Rectal smooth muscle tissue (tissue), 1 donor: ENCODE measurements around the gene TEX50.
"Not testable (repeated sequence)": the region's sequence is repeated elsewhere in the genome, so short reads cannot be mapped to it uniquely, and the experiment has no call there.

Source experiments
- H3K27ac ChIP-seq: one replicate; pipeline ENCODE4 v1.7.0; 2013; ENCODE audit warnings: low read depth, low read length, inconsistent platforms
- H3K27me3 ChIP-seq: one replicate; pipeline ENCODE4 v1.7.0; 2013; ENCODE audit warnings: low read length; ENCODE audit not compliant: control insufficient read depth, insufficient read depth
- H3K36me3 ChIP-seq: one replicate; pipeline ENCODE4 v1.7.0; 2013; ENCODE audit warnings: low read length; ENCODE audit not compliant: control insufficient read depth, insufficient read depth
- H3K4me1 ChIP-seq: one replicate; pipeline ENCODE4 v1.7.0; 2013; ENCODE audit warnings: low read length; ENCODE audit not compliant: control insufficient read depth, insufficient read depth
- H3K4me3 ChIP-seq: one replicate; pipeline ENCODE4 v1.7.0; 2013; ENCODE audit warnings: low read length
- H3K9ac ChIP-seq: one replicate; pipeline ENCODE4 v1.7.0; 2013; ENCODE audit warnings: low read length

Gene TEX50, protein sequence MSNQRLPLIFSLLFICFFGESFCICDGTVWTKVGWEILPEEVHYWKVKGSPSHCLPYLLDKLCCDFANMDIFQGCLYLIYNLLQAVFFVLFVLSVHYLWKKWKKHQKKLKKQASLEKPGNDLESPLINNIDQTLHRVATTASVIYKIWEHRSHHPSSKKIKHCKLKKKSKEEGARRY

DNA sequence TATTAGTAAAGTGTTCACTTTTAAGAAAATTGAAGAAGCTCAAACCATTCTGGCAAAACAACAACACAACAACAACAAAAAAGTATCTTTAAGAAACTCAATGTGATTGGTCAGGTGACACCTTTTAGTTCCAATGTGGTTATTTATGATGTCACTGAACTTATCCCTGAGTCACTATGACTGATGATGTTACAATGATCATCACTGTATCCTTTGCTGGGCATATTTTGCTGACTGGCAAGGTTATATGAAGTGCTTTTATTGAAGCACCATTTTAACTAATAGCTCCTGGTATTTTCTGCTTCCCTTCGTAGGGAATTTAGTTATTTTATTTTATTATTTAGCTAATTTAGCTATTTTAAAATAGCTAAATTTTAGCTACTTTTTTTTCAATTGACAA is at the start of gene TEX50:
TSS of gene TEX50 (plus strand) at position 223 of the 400 bp plus-strand sequence. CDS start 184 bp downstream, outside the sequence.
- Histone ChIP-seq H3K27me3 (no peaks in the 10 kb centered on the region), H3K27ac (no peak within 1 kb of the TSS), H3K36me3 (no peaks in the 10 kb centered on the region), H3K9ac (no peak within 1 kb of the TSS), H3K4me3 (no peak within 1 kb of the TSS), H3K4me1 (no peaks in the 10 kb centered on the region)

DNA sequence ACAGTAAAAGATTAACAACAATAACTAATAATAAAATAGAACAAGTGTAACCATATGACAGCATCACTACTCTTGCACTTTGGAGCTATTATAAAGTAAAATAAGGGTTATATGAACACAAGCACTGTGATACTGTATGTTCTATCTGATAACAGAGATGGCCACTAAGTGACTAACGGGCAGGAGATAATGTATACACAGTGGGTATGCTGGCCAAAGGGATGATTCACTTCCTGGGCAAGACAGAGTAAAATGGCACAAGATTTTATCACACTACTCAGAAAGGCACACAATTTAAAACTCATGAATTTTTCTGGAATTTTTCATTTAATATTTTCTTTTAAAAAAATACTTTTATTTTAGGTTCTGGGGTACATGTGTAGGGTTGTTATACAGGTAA is 44.6 kb upstream of the TEX50 start:
- Histone ChIP-seq H3K4me1 (no peaks in the 10 kb centered on the region), H3K36me3 (no peaks in the 10 kb centered on the region), H3K27me3 (no peaks in the 10 kb centered on the region), H3K4me3 (no peak overlapping the region), H3K9ac (no peak overlapping the region), H3K27ac (no peak overlapping the region)

DNA sequence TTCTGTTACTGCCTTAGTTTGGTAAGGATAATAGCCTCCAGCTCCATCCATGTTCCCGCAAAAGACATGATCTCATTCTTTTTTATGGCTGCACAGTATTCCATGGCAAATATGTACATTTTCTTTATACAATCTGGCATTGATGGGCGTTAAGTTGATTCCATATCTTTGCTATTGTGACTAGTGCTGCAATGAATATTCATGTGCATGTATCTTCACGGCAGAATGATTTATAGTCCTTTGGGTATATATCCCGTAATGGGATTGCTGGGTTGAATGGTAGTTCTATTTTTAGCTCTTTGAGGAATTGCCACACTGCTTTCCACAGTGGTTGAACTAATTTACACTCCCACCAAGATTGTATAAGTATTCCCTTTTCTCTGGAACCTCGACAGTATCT is 44.0 kb upstream of the TEX50 start:
- not testable (repeated sequence) for H3K4me3 ChIP-seq, H3K27ac ChIP-seq, H3K9ac ChIP-seq, H3K27me3 ChIP-seq, H3K4me1 ChIP-seq, H3K36me3 ChIP-seq

DNA sequence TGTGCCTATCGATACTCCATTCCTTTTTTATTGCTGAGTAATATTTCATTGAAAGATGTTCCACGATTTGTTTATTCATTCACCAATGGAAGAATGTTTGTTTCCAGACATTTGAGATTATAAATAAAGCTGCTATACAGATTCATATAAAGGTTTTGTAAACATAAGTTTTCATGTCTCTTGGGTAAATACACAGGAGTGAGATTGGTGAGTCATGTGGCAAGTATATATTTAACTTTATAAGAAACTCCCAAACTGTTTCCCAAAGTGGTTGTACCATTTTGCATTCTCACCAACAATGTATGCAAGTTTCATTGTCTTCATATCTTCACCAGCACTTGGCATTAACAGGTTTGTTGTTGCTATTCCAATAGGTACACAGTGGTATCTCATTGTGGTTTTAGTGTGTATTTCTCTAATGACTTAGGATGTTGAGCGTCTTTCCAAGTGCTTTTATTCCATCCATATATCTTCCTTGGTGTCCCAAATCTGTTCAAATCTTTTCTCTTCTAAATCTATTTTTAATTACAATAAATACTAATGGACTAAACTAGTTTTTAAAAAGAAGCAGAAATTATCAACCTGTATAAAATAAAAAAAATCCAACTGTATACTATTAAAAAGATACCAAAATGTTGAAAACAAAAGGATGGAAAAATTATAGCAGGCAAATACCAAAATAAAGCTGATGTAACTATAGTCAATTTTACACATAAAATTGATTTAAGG is 38.9 kb upstream of the TEX50 start:
- H3K36me3 ChIP-seq: no peaks in the 10 kb centered on the region
- H3K9ac ChIP-seq: no peak overlapping the region
- H3K4me1 ChIP-seq: no peaks in the 10 kb centered on the region
- H3K27ac ChIP-seq: no peak overlapping the region
- no peak overlapping the region for H3K4me3 ChIP-seq
- no peaks in the 10 kb centered on the region for H3K27me3 ChIP-seq

DNA sequence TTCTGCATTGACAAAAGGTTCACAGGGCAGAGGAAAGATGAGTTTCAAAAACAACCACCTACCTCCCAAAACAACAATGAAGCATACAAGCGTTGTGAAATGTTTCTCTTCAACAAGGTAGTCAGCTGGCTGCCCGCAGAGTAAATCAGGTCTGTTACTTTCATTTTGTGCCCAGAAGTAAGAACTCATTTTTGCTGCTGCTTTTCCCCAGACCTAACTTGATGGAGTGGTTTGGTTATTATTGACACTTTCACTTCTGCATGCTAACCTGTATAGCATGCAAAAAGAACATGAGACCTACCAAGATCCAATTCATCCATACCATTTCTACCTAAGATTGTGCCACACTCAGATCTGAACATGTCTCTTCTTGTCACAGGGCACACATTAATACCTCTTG is 33.5 kb upstream of the TEX50 start:
- H3K27ac ChIP-seq: no peak overlapping the region
- no peak overlapping the region for H3K4me3 ChIP-seq
- H3K36me3 ChIP-seq: no peaks in the 10 kb centered on the region
- H3K4me1 ChIP-seq: no peaks in the 10 kb centered on the region
- no peak overlapping the region for H3K9ac ChIP-seq
- no peaks in the 10 kb centered on the region for H3K27me3 ChIP-seq

DNA sequence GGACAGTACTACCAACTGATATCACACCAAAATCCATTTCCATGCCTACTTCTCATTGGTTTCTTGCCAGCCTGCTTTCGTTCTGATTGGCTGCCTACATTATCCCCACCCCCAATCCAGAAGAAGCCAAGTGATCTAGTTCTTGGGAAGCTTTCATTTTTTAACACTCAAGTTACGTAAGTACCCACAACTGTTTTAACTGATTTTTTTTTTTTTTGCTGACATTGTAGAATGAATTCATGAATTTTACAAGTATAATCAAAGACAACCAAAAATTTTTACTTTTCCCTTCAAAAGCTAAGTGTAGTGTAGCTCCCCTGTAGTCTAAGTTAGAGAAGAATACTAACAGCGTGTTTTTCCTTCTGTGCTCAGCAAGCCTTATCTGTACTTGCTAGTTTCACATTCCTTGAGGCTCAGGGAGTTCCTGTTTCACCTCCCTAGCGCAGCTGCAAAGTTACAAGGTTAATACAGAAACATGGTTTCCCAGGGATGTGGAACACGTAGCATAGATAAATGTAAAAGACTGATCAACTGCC is 32.0 kb upstream of the TEX50 start, which contains the start of gene SLC9C2:
TSS of gene SLC9C2 (minus strand) at position 17 of the 536 bp plus-strand sequence. CDS start 1,296 bp downstream, outside the sequence.
- Histone ChIP-seq H3K36me3 (no peaks in the 10 kb centered on the region), H3K27me3 (no peaks in the 10 kb centered on the region), H3K27ac (no peak within 1 kb of the TSS), H3K4me1 (no peaks in the 10 kb centered on the region), H3K9ac (no peak within 1 kb of the TSS), H3K4me3 (no peak within 1 kb of the TSS)

DNA sequence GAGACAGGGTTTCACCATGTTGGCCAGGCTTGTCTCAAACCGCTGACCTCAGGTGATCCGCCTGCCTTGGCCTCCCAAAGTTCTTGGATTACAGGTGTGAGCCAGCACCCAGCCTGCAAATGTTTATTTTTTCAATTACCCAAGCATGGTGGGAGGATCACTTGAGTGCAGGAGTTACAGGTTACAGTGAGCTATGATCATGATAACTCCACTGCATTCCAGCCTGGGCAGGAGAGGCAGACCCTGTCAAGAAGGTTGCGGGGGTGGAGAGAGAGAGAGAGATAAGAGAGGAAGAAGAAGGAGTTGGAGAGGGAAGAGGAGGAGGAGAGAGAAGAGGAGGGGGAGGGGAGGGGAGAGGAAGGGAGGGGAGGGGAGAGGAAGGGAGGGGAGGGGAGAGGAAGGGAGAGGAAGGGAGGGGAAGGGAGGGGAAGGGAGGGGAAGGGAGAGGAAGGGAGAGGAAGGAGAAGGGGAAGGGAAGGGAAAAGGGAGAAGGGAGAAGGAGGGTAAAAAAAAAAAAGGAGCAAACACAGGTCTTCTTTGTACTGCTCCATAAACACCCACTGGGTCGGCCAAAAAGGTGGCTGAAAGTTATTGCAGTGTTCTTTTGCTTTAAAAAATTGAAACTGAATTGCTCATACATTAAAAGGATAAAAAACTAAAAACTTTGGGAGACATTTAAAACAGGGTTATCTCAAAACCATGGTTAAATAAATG is 26.5 kb upstream of the TEX50 start:
- H3K36me3 ChIP-seq: no peaks in the 10 kb centered on the region
- H3K9ac ChIP-seq: no peak overlapping the region
- no peak overlapping the region for H3K27ac ChIP-seq
- no peaks in the 10 kb centered on the region for H3K27me3 ChIP-seq
- no peaks in the 10 kb centered on the region for H3K4me1 ChIP-seq
- no peak overlapping the region for H3K4me3 ChIP-seq

DNA sequence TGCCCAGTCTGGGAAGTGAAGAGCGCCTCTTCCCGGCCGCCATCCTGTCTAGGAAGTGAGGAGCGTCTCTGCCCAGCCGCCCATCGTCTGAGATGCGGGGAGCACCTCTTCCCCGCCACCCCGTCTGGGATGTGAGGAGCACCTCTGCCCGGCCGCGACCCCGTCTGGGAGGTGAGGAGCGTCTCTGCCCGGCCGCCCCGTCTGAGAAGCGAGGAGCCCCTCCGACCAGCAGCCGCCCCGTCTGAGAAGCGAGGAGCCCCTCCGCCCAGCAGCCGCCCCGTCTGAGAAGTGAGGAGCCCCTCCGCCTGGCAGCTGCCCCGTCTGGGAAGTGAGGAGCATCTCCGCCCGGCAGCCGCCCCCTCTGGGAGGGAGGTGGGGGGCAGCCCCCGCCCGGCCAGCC is 22.1 kb upstream of the TEX50 start:
- H3K27me3 ChIP-seq, H3K36me3 ChIP-seq, H3K4me3 ChIP-seq, H3K27ac ChIP-seq, H3K4me1 ChIP-seq, H3K9ac ChIP-seq: not testable (repeated sequence)

DNA sequence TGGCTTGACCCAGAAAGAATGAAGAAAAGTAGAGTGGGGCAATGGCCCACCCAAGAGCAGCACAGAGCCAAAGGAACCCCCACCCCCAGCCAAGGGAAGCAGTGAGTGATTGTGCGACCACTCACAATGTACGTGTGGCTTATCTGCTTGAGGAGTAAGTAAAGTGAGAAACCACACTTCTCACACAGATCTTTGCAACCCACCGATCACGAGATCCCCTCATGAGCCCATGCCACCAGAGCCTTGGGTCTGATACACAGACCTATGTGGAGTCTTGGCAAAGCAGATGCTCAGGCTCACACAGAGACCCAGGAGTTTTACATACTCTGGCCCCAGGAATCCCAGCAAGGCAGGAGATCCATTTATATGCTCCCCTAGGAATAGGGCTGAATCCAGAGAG is 18.3 kb upstream of the TEX50 start:
- H3K4me1 ChIP-seq: no peaks in the 10 kb centered on the region
- no peak overlapping the region for H3K9ac ChIP-seq
- H3K27me3 ChIP-seq: no peaks in the 10 kb centered on the region
- no peaks in the 10 kb centered on the region for H3K36me3 ChIP-seq
- no peak overlapping the region for H3K4me3 ChIP-seq
- no peak overlapping the region for H3K27ac ChIP-seq

DNA sequence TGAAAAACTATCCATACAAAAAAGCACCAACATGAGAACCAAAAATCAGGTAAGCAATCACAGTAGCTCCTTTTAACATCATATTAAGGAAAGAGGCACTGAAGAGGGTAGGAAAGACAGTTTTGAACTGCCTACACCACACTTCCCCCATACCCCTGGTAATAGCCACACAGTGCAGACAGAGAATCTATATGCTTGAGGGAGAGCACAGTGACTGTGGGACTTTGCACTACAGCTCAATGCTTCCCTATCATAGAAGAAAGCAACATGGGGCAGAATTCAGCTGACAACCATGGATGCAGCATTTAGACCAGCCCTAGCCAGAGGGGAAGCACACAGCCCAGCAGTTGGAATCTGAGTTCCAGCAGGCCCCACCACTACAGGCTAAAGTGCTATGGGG is 7.9 kb upstream of the TEX50 start:
- Histone ChIP-seq H3K27me3 (no peaks in the 10 kb centered on the region), H3K4me3 (no peak overlapping the region), H3K4me1 (no peaks in the 10 kb centered on the region), H3K36me3 (no peaks in the 10 kb centered on the region), H3K27ac (no peak overlapping the region), H3K9ac (no peak overlapping the region)

DNA sequence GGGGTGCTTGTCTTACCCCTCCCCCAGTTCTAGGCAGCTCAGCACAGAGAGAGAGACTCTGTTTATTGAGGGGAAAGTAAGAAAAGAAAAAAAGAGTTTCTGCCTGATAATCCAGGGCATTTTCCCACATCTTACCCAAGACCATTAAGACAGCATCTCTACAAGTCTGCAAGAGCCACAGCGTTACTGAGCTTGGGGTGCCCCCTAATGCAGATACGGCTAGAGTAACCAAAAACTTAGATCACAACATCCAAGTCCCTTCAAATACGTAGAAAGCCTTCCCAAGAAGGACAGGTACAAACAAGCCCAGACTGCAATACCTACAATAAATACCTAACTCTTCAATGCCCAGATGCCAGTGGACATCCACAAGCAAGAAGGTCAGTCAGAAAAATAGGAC is 6.2 kb upstream of the TEX50 start:
- Histone ChIP-seq H3K27me3 (no peaks in the 10 kb centered on the region), H3K4me1 (no peaks in the 10 kb centered on the region), H3K9ac (no peak overlapping the region), H3K36me3 (no peaks in the 10 kb centered on the region), H3K4me3 (no peak overlapping the region), H3K27ac (no peak overlapping the region)

DNA sequence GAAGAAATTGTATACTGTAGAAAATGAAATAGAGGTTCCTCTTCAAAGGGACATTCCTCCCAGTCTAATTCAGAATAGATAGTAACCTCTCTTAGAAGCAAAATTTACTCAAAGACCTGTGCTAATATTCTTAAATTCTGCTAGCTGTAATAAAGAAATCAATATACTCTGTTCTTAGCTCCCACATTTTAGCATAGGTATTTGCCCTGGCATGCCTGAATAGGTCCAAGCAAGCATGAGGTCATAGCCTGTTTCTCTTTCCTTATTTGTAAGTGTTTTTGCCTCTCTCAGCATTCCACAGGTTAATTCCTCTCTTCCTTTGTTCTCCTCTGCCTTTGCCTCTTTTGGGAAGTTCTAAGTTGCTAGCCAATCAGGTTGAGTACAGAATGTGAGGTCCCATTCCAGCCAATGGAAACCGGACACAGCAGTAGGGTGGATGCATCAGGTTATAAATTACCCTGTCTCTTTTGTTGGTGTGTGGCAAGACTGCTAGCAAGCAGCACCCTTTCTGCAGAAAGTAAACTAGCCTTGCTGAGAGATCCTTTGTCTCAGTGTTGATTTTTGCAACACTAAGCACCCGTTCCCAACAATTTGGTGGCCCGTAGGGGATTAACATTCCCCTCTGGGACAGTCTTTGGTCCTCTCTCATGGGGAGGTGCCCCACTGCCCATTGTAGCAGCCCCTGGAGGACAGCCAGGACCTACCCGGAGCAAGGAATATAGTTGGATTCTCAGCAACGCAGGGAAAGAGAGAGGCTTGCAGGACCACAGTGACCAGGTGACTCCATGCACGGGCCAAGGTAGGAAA is 2.3 kb downstream of the TEX50 start:
- not testable (repeated sequence) for H3K36me3 ChIP-seq, H3K27ac ChIP-seq, H3K27me3 ChIP-seq, H3K4me1 ChIP-seq, H3K4me3 ChIP-seq, H3K9ac ChIP-seq
